Glomerular endothelial cell (primary cell): ENCODE data around the gene USP25. TPM values are rescaled to one million over a fixed set of nuclear protein-coding genes. Genes with fewer than 3 reads are reported as not detected.

Experiments used
- DNase-seq: peaks from one replicate; pipeline ENCODE4 v3.0.0-alpha.2; 2011; ENCODE audit warnings: low read depth, low spot score; ENCODE audit errors: extremely low read depth
- total RNA-seq: library from RNA; depleted of rRNA; stranded (reverse); fragments of >200 nt; gene quantifications from 2 replicates; pipeline ENCODE4 v1.2.3, GENCODE V29; 2015

Gene USP25
- 46.6 and 52.9 TPM in 2 replicates for total RNA-seq

DNA sequence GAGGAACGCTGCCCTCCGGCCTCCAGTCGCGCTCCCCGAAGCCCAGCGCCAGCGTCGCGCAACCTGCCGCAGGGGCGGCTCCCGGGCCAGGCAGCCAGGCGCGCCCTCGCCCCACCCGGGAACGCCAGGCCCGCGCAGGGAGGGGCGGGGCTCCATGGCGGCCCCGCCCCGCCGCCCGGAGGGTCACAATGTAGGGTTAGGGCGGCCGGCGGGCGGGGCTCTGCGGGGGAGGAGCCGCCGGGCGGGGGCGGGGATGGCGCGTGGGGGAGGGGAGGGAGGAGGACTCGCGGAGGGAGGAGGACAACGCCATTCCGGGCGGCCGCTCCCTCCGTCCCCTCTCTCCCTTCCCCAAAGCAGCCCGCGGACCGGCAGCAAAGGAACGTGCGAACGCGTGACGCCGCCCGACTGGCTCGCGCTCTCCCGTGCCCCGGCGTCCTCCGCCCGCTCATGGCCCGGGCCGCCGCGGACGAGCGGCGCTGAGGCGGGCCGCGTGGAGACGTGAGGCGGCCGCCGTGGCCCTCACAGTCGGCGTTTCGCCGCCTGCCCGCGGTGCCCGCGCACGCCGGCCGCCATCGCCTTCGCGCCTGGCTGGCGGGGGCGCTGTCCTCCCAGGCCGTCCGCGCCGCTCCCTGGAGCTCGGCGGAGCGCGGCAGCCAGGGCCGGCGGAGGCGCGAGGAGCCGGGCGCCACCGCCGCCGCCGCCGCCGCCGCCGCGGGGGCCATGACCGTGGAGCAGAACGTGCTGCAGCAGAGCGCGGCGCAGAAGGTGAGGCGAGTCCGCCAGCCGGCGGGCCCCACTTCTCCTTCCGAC is at the start of gene USP25:
Gene USP25, plus strand, starts transcription at position 309 of the 810 bp plus-strand sequence. Its CDS starts 412 bp downstream, at position 721.
- DNase-seq = no peak

DNA sequence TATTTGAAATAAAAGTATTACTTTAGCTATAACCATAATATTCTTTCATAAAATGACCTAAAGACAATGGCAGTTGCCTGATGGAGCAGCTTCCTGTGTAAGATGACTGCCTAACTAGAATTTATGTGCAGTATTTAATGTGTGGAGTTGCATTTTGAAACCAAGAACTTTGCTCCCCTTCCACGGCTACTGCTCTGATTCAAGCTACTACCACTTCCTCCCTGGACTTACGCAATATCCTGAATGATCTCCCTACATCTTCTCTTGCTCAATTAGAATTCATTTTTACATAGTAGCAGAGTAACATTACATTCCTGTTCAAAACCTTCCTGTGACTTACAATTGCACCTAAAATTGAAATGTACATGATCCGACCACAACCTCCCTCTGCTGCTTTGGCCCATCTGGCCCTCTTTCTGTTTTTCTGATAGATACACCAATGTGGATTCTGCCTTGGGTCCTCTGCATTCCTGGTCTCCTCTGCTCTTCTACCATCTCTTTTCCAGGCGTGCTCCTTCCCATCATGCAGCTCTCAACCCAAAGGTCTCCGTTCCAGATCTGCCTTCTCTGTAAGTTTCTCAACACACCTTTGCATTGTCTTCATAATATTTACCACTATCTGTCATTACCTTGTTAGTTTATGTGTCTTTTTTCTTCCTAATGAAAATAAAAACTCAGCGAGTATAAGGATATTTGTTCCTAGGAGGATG is 47.4 kb upstream of the USP25 start:
- DNase-seq = peak; percentile 56

DNA sequence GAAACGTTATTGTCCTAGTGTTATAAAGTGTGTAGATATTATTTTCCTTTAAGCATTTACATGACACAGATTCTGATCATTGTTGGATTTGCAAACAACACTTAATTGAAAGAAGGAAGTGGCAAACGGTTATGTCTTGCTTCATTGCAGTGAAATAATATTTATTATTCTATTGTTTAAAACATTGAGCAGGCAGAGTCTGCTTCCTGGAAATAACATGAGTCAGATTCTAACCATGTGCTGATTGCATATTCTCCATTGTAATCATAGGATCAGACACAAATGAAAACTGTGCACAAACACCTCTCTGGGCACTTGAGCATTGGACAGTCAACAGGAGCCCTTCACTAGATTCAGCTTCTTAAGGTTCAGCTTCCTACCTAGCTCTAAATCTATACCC is 46.8 kb upstream of the USP25 start:
- peak; percentile 75 for DNase-seq

- no peak for DNase-seq
These were observed 43.3 kb upstream of the USP25 start for GRCh38 chr21:15686506-15686905.

DNA sequence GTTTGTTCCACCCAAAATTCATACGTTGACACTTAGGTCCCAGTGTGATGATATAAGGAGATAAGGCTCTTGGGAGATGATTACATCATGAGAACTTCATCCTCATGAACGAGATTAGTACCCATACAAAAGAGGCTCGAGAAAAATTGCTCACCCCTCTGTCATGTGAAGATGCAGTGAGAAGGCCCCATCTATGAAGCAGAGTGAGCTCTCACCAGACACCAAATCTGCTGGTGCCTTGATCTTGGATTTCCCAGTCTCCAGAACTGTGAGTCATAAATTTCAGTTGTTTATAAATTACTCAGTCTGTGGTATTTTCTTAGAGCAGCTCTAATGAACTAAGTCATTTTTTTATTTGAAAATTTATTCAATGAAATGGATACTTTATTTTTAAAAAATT is 42.6 kb upstream of the USP25 start:
- no peak for DNase-seq

- DNase-seq = no peak
These were observed 41.8 kb upstream of the USP25 start for GRCh38 chr21:15688016-15688415.

DNA sequence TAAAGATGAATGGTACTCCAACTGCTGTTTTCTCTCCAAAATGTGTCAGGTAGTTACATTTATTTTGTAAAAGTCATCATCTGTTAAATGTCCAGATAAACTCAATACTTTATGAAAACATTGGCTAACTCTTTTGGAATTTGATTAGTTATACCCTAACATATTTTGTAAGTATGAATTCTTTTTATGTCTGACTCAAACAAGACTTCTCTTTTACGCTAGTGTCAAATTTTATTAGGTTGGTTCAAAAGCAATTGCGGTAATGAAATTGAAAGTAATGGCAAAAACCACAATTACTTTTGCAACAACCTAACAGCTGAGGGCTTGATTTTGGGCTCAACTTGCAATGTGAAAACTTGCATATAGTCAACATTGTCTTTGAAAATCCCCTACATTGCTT is 41.0 kb upstream of the USP25 start:
- no peak for DNase-seq

DNA sequence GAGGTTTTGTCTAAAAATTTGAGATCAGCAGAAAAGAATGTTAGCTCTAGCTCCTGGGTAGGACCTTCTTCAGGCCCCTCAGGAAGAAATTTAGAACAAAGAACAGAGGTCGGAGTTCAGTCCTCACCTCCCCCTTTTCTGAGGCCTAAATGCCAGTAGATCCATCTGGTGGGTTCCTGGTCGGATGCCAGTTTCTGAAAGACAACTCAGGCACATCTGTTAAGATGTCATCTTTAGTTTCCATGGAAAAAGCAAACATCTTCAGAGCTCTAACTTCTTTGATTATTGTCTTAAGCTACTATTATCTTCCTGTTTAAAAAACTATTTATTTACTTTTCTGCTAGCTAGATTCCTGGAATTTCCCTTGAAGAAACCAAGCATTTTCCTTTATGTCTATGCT is 37.1 kb upstream of the USP25 start:
- no peak for DNase-seq

GRCh38 chr21:15695241-15695640 is 34.5 kb upstream of the USP25 start:
- no peak for DNase-seq

DNA sequence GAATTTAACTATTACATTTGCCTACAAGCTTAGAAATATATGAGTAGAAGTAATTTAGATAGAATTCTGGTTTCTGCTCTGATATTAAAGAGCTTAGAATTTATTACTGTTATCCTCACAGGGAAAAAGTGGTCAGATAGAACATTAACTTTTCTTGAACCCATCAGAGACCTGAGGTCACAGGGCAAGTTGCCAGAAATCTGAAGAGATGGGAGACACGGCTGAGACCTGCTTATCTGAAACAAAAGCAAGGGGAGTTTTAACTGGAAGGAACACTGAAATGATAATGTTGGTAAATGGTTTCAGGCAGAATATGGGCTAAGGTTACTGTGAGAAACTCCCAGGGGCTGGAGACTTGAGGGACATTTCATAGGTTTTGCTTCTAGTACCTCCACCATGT is 28.0 kb upstream of the USP25 start:
- DNase-seq = no peak

- no peak for DNase-seq
These were observed 25.9 kb upstream of the USP25 start for GRCh38 chr21:15703932-15704331.

DNA sequence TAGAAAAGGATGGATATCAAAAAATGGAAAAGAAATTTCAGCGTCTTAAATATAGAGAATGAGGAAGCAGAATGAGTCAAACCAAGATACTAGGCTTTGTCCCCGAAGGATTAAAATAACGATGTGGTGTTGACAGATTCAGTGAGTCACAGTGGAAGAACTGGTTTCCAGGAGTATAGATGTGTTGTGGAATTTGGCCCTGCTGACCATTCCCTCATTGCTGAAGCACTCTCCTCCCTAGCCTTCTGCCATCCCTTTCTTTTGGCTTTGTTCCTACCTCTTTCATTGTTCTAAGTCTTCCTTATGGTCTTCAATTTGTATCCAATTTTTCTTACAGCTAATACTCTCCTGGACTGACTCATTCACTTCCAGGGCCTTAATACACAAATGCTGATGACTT is 23.1 kb upstream of the USP25 start:
- DNase-seq = no peak

DNA sequence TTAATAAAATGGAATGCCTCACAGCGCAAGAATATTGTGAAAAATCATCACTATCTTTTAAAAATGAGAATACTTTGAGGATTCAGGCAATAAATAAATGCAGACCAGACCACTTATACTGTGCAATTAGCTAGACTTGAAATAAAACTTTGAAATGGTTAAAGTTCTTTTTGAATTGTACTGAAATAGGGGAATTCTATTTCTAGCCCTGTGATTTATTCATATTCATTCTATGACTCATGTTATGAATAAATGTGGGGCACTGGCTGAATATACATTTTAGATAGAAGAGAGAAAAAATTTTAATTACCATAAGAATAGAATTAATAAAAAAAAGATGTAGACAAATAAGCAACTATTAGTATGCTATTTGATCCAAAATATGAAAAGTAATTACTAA is 16.4 kb upstream of the USP25 start:
- DNase-seq = no peak

DNA sequence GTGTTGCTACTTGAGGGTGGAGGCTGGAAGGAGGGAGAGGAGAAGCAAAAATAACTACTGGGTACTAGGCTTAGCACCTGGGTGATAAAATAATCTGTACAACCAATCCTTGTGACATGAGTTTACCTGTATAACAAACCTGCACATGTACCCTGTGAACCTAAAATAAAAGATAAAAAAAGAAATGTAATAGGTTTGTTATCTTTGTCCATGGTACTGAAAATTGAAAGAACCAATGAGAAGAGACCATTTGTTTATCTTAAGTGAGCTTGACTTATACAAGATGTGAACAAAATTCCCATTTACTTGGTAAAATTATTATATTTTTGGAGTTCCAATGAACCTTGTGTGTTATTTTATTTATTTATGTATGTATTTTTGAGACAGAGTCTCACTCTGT is 11.1 kb upstream of the USP25 start:
- no peak for DNase-seq

DNA sequence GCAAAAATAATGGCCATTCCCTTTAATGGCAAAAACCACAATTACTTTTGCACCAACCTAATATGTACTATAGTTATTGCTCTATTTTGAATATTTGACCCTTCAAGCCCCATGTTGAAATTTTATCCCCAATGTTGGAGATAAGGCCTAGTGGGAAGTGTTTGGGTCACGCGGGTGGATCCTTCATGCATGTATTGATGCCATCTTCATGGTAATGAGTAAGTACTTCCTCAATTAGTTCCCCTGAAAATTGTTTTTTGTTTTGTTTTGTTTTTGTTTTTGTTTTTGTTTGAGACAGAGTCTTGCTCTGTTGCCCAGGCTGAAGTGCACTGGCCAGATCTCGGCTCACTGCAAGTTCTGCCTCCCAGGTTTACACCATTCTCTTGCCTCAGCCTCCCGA is 9.8 kb upstream of the USP25 start:
- DNase-seq = no peak

DNA sequence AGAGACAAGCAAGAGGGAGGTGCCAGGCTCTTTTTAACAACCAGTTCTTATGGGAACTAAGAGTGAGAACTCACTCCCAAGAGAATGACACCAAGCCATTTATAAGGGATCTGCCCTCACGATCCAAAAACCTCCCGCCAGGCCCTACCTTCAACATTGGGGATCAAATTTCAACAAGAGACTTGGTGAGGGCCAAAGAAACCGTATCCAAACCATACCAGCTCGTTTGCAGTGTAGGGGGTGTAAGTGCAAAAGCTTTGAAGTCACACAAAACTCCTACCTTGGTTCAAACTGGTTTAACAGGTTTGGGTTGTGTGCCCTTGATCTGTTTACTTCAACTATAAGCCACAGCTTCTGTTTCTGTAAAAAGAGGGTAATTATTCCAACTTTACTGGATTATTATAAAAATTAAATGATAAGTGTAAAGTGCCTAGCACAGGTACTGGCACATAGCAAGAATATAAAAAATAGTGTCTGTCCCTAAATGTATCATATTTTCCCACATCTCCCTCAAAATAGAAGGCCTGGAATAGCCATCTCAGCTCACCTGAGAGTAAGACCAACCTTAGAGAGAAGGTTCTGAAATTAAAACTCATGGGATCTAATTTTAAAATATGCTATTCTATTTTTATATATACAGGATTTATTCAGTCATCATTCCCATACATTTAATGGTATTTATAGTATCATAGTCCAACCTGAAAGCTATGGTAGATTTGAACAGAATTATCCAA is 7.0 kb upstream of the USP25 start:
- no peak for DNase-seq

GRCh38 chr21:15725949-15726348 is 3.8 kb upstream of the USP25 start:
- no peak for DNase-seq

- no peak for DNase-seq
These were observed 1.7 kb upstream of the USP25 start for GRCh38 chr21:15728046-15728445.

- no peak for DNase-seq
These were observed 472 bp upstream of the USP25 start for GRCh38 chr21:15729346-15729673.

- DNase-seq = no peak
These were observed 881 bp downstream of the USP25 start for GRCh38 chr21:15730484-15731242.

DNA sequence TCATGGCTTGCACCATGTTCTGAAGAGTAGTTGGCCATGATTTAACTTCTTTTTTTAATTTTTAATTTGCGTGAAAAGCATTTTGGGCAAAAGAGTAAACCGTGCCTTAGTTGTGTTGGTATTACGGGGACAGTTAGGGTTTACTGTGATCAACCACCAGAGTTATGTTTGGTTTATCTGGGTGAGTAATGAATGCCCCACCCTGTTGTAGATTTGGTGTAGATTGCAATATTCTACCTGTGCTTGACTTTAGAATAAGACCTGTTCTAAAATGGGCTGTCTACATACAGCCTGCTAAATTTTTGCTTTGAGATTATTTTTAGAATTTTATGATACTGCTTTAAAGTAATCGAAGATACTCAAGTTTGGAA is 1.4 kb downstream of the USP25 start:
- no peak for DNase-seq
